Measurements from ENCODE around the gene KANSL1. TPM values are rescaled to one million over a fixed set of nuclear protein-coding genes. Genes with fewer than 3 reads are reported as not detected.

The KANSL1 gene
- total RNA-seq, 2 donors from 2014 or later = 86.5 to 102 TPM

DNA sequence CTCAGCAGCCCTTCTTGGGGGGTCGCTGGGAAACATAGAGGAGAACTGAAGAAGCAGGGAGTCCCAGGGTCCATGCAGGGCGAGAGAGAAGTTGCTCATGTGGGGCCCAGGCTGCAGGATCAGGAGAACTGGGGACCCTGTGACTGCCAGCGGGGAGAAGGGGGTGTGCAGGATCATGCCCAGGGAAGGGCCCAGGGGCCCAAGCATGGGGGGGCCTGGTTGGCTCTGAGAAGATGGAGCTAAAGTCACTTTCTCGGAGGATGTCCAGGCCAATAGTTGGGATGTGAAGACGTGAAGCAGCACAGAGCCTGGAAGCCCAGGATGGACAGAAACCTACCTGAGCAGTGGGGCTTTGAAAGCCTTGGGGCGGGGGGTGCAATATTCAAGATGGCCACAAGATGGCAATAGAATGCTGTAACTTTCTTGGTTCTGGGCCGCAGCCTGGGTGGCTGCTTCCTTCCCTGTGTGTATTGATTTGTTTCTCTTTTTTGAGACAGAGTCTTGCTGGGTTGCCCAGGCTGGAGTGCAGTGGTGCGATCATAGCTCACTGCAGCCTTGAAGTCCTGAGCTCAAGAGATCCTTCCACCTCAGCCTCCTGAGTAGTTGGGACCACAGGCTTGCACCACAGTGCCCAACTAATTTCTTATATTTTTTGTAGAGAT, 190.8 kb downstream of the KANSL1 start:
- Histone ChIP-seq H3K4me1 (ENCODE audit: control insufficient read depth in 1 of 2, low read depth in 2 of 2) (peaks cover 3 to 19% of the 10 kb centered on the region in 2 donors), H3K4me3 (no peak overlapping the region), H3K27me3 (replicated peaks; ENCODE audit: insufficient read depth) (no peaks in the 10 kb centered on the region), H3K36me3 (no peaks in the 10 kb centered on the region), H3K27ac (no peak overlapping the region), H3K9me3 (no peaks in the 10 kb centered on the region)
- TF ChIP-seq, protein P1, sequence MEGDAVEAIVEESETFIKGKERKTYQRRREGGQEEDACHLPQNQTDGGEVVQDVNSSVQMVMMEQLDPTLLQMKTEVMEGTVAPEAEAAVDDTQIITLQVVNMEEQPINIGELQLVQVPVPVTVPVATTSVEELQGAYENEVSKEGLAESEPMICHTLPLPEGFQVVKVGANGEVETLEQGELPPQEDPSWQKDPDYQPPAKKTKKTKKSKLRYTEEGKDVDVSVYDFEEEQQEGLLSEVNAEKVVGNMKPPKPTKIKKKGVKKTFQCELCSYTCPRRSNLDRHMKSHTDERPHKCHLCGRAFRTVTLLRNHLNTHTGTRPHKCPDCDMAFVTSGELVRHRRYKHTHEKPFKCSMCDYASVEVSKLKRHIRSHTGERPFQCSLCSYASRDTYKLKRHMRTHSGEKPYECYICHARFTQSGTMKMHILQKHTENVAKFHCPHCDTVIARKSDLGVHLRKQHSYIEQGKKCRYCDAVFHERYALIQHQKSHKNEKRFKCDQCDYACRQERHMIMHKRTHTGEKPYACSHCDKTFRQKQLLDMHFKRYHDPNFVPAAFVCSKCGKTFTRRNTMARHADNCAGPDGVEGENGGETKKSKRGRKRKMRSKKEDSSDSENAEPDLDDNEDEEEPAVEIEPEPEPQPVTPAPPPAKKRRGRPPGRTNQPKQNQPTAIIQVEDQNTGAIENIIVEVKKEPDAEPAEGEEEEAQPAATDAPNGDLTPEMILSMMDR (IDR thresholded peaks at IDR 0.05) = peak; percentile 98
- DNase-seq (ENCODE audit: low spot score) (no peak), ATAC-seq (ENCODE audit: insufficient number of reproducible peaks, low FRiP score, low read depth) (no peak)

DNA sequence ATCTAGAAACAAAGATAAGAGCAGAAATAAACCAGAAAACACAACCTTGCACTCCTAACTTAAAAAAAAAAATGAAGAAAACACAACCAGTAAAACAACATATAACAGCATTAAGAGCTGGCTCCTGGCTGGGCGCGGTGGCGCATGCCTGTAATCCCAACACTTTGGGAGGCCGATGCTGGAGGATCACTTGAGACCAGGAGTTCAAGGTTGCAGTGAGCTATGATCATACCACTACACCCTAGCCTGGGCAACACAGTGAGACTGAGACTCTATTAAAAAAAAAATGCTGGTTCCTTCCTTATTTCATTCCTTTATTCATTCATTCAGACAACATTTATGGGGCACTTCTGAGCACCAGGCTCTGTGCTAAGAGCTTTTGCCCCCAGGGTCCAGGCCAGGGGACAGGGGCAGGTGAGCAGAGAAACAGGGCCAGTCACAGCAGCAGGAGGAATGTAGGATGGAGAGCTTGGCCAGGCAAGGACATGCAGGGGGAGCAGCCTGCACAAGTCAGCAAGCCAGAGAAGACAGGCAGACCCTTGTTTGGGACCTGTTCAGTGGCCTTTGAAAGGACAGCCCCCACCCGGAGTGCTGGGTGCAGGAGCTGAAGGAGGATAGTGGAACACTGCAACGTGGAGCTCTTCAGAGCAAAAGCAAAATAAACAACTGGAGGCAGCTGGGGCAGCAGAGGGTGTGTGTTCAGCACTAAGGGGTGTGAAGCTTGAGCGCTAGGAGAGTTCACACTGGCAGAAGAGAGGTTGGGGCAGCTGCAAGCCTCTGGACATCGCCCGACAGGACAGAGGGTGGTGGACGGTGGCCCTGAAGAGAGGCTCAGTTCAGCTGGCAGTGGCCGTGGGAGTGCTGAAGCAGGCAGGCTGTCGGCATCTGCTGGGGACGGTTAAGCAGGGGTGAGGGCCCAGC, 191.6 kb downstream of the KANSL1 start:
- DNase-seq (ENCODE audit: low spot score) (no peak), ATAC-seq (ENCODE audit: insufficient number of reproducible peaks, low FRiP score, low read depth) (no peak)
- H3K4me1 ChIP-seq (ENCODE audit: control insufficient read depth in 1 of 2, low read depth in 2 of 2) = peaks cover 3 to 20% of the 10 kb centered on the region in 2 donors
- no peak overlapping the region for H3K4me3 ChIP-seq
- no peaks in the 10 kb centered on the region for H3K9me3 ChIP-seq
- H3K27me3 ChIP-seq (replicated peaks; ENCODE audit: insufficient read depth) = no peaks in the 10 kb centered on the region
- TF ChIP-seq, protein P1 (IDR thresholded peaks at IDR 0.05) = no peak
- no peak overlapping the region for H3K27ac ChIP-seq
- no peaks in the 10 kb centered on the region for H3K36me3 ChIP-seq

DNA sequence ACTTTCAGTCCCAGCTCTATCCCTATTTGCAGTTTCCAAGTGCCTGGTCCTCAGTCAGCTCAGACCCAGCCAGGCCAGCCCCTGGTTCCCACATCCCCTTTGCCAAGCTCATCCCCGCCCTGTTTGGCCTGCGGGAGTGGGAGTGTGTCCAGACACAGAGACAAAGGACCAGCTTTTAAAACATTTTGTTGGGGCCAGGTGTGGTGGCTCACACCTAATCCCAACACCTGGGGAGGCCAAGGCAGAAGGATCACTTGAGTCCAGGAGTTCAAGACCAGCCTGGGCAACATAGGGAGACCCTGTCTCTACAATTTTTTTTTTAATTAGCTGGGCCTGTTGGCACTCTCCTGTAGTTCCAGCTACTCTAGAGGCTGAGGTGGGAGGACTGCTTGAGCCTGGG, 192.5 kb downstream of the KANSL1 start:
- H3K4me3 ChIP-seq = no peak overlapping the region
- no peaks in the 10 kb centered on the region for H3K9me3 ChIP-seq
- no peak for DNase-seq (ENCODE audit: low spot score)
- H3K27ac ChIP-seq = no peak overlapping the region
- no peaks in the 10 kb centered on the region for H3K27me3 ChIP-seq (replicated peaks; ENCODE audit: insufficient read depth)
- no peaks in the 10 kb centered on the region for H3K36me3 ChIP-seq
- TF ChIP-seq, protein P1 (IDR thresholded peaks at IDR 0.05) = no peak
- no peak for ATAC-seq (ENCODE audit: insufficient number of reproducible peaks, low FRiP score, low read depth)
- H3K4me1 ChIP-seq (ENCODE audit: control insufficient read depth in 1 of 2, low read depth in 2 of 2) = peaks cover 3 to 20% of the 10 kb centered on the region in 2 donors

DNA sequence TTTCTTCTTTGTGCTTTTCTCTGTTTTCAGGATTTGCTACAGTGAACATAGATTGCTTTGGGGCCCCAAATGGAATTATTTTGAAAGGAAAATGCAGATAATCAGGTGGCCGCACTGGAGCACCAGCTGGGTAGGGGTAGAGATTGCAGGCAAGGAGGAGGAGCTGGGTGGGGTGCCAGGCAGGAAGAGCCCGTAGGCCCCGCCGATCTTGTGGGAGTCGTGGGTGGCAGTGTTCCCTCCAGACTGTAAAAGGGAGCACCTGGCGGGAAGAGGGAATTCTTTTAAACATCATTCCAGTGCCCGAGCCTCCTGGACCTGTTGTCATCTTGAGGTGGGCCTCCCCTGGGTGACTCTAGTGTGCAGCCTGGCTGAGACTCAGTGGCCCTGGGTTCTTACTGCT, 192.9 kb downstream of the KANSL1 start:
- TF ChIP-seq, protein P1 (IDR thresholded peaks at IDR 0.05) = no peak
- Histone ChIP-seq H3K4me1 (ENCODE audit: control insufficient read depth in 1 of 2, low read depth in 2 of 2) (peaks cover 3 to 20% of the 10 kb centered on the region in 2 donors), H3K9me3 (no peaks in the 10 kb centered on the region), H3K27ac (no peak overlapping the region), H3K27me3 (replicated peaks; ENCODE audit: insufficient read depth) (no peaks in the 10 kb centered on the region), H3K4me3 (no peak overlapping the region), H3K36me3 (no peaks in the 10 kb centered on the region)
- no peak for ATAC-seq (ENCODE audit: insufficient number of reproducible peaks, low FRiP score, low read depth)
- no peak for DNase-seq (ENCODE audit: low spot score)

DNA sequence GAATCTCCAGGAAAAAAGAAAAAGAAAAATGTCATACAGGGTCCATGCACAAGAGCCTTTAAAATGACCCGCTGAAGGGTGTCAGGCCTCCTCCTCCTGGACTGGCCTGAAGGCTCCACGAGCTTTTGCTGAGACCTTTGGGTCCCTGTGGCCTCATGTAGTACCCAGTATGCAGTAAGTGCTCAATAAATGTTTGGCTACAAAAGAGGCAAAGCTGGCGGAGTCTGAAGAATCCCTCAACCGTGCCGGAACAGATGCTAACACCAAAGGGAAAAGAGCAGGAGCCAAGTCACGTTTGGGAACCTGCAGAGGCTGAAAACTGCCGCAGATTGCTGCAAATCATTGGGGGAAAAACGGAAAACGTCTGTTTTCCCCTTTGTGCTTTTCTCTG, 193.3 kb downstream of the KANSL1 start:
- H3K4me1 ChIP-seq (ENCODE audit: control insufficient read depth in 1 of 2, low read depth in 2 of 2) = peaks cover 3 to 20% of the 10 kb centered on the region in 2 donors
- H3K27ac ChIP-seq = no peak overlapping the region
- no peak for ATAC-seq (ENCODE audit: insufficient number of reproducible peaks, low FRiP score, low read depth)
- no peak overlapping the region for H3K4me3 ChIP-seq
- no peaks in the 10 kb centered on the region for H3K36me3 ChIP-seq
- DNase-seq (ENCODE audit: low spot score) = no peak
- no peaks in the 10 kb centered on the region for H3K27me3 ChIP-seq (replicated peaks; ENCODE audit: insufficient read depth)
- TF ChIP-seq, protein P1 (IDR thresholded peaks at IDR 0.05) = no peak
- H3K9me3 ChIP-seq = no peaks in the 10 kb centered on the region

All from thoracic aorta (tissue), 2 donors.